ENCODE measurements around the gene ARHGAP42.

ARHGAP42 gene

GRCh38 chr11:100759106-100759505 is 72.0 kb downstream of the ARHGAP42 start:
- no peak for DNase-seq (ENCODE audit: low read depth in 1 of 2, low spot score in 1 of 2)

- DNase-seq (ENCODE audit: low read depth in 1 of 2, low spot score in 1 of 2), result no peak
Observed at GRCh38 chr11:100759856-100760255, 72.8 kb downstream of the ARHGAP42 start.

GRCh38 chr11:100760744-100761143 is 73.7 kb downstream of the ARHGAP42 start:
- no peak for DNase-seq (ENCODE audit: low read depth in 1 of 2, low spot score in 1 of 2)

- DNase-seq (ENCODE audit: low read depth in 1 of 2, low spot score in 1 of 2), result no peak
Observed at GRCh38 chr11:100761841-100762240, 74.8 kb downstream of the ARHGAP42 start.

- DNase-seq (ENCODE audit: low read depth in 1 of 2, low spot score in 1 of 2), result no peak
Observed at GRCh38 chr11:100766764-100767163, 79.7 kb downstream of the ARHGAP42 start.

- no peak for DNase-seq (ENCODE audit: low read depth in 1 of 2, low spot score in 1 of 2)
Observed at GRCh38 chr11:100769165-100769564, 82.1 kb downstream of the ARHGAP42 start.

GRCh38 chr11:100769617-100770016 is 82.5 kb downstream of the ARHGAP42 start:
- no peak for DNase-seq (ENCODE audit: low read depth in 1 of 2, low spot score in 1 of 2)

- no peak for DNase-seq (ENCODE audit: low read depth in 1 of 2, low spot score in 1 of 2)
Observed at GRCh38 chr11:100774132-100774531, 87.0 kb downstream of the ARHGAP42 start.

GRCh38 chr11:100774859-100775258 is 87.8 kb downstream of the ARHGAP42 start:
- no peak for DNase-seq (ENCODE audit: low read depth in 1 of 2, low spot score in 1 of 2)

GRCh38 chr11:100776212-100776896 is 89.3 kb downstream of the ARHGAP42 start:
- no peak for DNase-seq (ENCODE audit: low read depth in 1 of 2, low spot score in 1 of 2)

- DNase-seq (ENCODE audit: low read depth in 1 of 2, low spot score in 1 of 2), result no peak
Observed at GRCh38 chr11:100777103-100777502, 90.0 kb downstream of the ARHGAP42 start.

- DNase-seq (ENCODE audit: low read depth in 1 of 2, low spot score in 1 of 2), result no peak
Observed at GRCh38 chr11:100777736-100778135, 90.6 kb downstream of the ARHGAP42 start.

GRCh38 chr11:100778166-100778785 is 91.2 kb downstream of the ARHGAP42 start:
- no peak for DNase-seq (ENCODE audit: low read depth in 1 of 2, low spot score in 1 of 2)

GRCh38 chr11:100780470-100780869 is 93.4 kb downstream of the ARHGAP42 start:
- DNase-seq (ENCODE audit: low read depth in 1 of 2, low spot score in 1 of 2), result no peak

GRCh38 chr11:100785148-100785983 is 98.3 kb downstream of the ARHGAP42 start:
- no peak for DNase-seq (ENCODE audit: low read depth in 1 of 2, low spot score in 1 of 2)

- no peak for DNase-seq (ENCODE audit: low read depth in 1 of 2, low spot score in 1 of 2)
Observed at GRCh38 chr11:100788561-100789295, 101.6 kb downstream of the ARHGAP42 start.

GRCh38 chr11:100789500-100789899 is 102.4 kb downstream of the ARHGAP42 start:
- no peak for DNase-seq (ENCODE audit: low read depth in 1 of 2, low spot score in 1 of 2)

- no peak for DNase-seq (ENCODE audit: low read depth in 1 of 2, low spot score in 1 of 2)
Observed at GRCh38 chr11:100790073-100790472, 103.0 kb downstream of the ARHGAP42 start.

- DNase-seq (ENCODE audit: low read depth in 1 of 2, low spot score in 1 of 2), result no peak
Observed at GRCh38 chr11:100791103-100791502, 104.0 kb downstream of the ARHGAP42 start.

- no peak for DNase-seq (ENCODE audit: low read depth in 1 of 2, low spot score in 1 of 2)
Observed at GRCh38 chr11:100791860-100792259, 104.8 kb downstream of the ARHGAP42 start.

- DNase-seq (ENCODE audit: low read depth in 1 of 2, low spot score in 1 of 2), result no peak
Observed at GRCh38 chr11:100793525-100793924, 106.4 kb downstream of the ARHGAP42 start.
